T47D (cell line): ENCODE results near the gene MME.
"Not testable (repeated sequence)": the region's sequence is repeated elsewhere in the genome, so short reads cannot be mapped to it uniquely, and the experiment has no call there.

Experiments used
- DNase-seq, 2 experiments: peaks; one replicate each; pipeline versions ENCODE4 v3.0.0 to v3.0.0-alpha.2; 2011 to 2012; ENCODE audit warnings: low read depth in 1 of 2, low spot score in 1 of 2
- JUND ChIP-seq: IDR thresholded peaks from 2 replicates; pipeline ENCODE4 v1.6.1; 2012; ENCODE audit warnings: low read depth
- in situ Hi-C: cut with HindIII; loops from 2 replicates; pipeline ENCODE4 v1.10.0; 2016; ENCODE audit warnings: low sequenced_read_pairs, low pct_unique_long_range_greater_than_20kb

The MME gene

DNA sequence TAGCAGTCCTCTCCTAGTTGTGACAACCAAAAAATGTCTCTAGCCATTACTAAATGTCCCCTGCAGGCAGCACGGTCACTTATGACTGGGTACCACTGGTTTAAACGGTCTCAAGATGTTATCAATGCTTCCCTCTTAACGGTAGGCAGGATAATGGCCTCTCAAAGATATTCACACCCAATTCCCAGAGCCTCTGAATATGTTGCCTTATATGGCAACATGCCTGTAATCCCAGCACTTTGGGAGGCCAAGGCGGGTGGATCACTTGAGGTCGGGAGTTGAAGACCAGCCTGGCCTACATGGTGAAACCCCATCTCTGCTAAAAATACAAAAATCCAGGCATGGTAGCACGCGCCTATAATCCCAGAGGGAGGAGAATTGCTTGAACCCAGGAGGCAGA is 9.4 kb downstream of the MME start:
- no peak for TF ChIP-seq JUND
- in situ Hi-C loops: no loop called here
- no peak for DNase-seq

- TF ChIP-seq JUND: no peak
- in situ Hi-C loops: no loop called here
- DNase-seq: peak in 1 of 2 experiments; percentile 82
Observed at GRCh38 chr3:155093261-155093660, 13.1 kb downstream of the MME start.

DNA sequence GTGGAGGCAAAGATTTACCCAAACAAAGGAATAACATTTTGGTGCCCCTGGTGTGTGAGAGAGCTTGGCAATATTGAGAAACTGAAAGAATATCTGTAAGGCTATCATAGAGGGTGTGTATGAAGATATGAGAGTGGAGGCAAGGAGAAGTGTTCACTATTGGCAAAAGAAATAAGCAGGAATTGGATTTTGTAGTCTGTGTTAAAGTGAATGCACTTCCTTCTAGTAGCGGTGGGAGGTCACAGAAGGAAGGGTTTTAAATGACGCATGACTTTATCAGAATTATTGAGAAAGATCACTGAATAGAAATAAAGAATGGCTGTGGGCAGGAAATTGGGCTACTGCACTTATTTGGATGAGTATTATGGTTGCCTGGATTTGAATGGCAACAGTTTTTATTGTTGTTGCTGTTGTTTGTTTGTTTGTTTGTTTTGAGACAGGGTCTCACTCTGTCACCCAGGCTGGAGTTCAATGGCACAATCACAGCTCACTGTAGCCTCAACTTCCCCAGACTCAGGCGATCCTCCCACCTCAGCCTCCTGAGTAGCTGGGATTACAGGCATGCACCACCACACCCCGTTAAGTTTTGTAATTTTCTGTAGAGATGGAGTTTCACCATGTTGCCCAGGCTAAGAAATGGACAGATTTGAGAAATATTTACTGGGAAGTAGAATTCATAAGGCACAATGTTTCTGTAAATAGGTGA is 16.3 kb downstream of the MME start:
- no peak for DNase-seq
- in situ Hi-C loops: no loop called here
- TF ChIP-seq JUND: no peak

- no peak for DNase-seq
Observed at GRCh38 chr3:155097009-155097349, 16.9 kb downstream of the MME start.

DNA sequence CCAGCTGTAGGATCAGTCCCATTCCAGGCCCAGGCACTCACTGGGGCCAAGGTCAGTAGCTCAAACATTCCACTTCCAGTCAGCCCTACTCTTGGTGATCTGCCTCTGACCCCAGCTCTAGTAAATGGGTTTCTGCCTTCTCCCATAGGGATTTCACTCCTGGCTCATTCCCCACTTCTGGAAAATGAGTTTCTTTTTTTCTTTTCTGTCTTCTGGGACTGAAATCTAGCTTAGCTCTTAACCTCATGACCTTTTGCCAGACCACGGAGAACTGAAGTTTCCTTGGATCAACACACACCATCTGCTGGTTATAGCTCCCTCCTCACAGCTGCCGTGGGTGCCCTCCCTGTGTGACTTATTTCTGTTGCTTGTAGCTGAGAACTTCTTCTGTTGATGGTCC is 21.3 kb downstream of the MME start:
- DNase-seq: no peak
- TF ChIP-seq JUND: no peak
- in situ Hi-C loops: no loop called here

More at GRCh38 chr3:155097009-155097349, 16.9 kb downstream of the MME start:
- TF ChIP-seq JUND: no peak
- in situ Hi-C loops: no loop called here

DNA sequence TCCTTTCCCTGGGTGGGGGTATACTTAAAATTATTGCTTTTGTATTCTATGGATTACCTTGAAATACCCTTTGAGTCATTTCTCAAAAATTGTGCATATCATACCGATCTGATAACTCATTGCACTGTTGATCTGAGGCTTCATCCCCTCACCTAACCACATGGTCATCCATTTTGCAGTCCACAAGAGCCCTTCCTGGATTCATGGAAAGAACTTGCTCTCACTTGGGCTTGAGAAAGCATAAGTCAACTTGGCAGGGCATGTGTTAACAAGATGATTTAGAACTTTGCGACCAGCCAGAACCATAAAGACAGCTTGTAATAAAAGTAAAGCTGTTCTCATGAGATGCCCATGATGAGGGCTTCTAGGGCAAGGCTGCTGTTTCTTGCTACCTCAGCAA is 22.2 kb downstream of the MME start:
- no peak for DNase-seq
- in situ Hi-C loops: no loop called here
- no peak for TF ChIP-seq JUND

GRCh38 chr3:155103686-155104085 is 23.6 kb downstream of the MME start:
- no peak for DNase-seq
- in situ Hi-C loops: no loop called here
- TF ChIP-seq JUND: no peak

GRCh38 chr3:155106119-155106518 is 26.0 kb downstream of the MME start:
- DNase-seq: no peak
- in situ Hi-C loops: no loop called here
- TF ChIP-seq JUND: no peak

- in situ Hi-C loops: no loop called here
- TF ChIP-seq JUND: no peak
- no peak for DNase-seq
Observed at GRCh38 chr3:155110022-155110421, 29.9 kb downstream of the MME start.

DNA sequence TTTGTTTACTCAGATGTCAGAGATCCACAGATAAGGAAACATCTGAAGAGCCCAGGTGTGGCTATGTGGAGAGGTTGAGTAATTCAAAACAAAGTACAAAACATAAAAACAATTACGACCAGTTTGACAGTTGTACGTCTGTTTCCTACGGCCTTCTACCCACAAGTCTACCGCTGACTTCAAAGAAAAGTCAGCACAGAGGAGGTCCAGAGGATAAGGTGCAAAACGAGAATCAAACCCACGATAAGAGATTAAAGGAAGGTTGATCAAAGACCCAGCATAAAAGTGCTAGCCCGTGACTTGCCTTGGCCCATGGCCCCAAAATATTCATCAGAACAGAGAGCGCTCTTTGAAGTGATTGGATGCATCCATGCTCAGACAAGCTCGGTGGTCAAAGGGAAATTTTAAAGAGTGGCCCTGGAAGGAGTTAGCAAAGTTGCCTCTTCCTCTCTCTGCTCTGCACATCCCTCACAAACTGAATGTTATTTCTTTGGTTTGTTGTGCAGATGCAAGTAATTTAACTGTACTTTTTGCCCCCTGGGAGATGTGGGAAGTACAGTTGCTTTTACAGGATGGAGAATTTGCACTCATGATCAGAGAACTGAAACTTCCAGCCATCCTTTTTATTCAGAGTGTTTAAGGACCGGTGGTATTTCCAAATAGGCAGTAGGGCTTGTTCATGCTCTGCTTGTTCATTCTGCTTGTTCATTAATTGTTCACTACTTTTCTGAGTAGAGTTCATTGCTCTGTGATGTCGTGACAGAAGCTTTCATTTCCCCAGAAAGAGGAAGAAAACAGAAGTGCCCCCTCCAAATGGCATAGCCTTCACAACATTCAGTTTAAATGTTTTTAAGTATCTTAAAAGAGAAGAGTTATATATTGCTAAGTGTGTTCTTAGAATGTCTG is 31.1 kb downstream of the MME start:
- in situ Hi-C loops: no loop called here
- DNase-seq: no peak
- TF ChIP-seq JUND: no peak

DNA sequence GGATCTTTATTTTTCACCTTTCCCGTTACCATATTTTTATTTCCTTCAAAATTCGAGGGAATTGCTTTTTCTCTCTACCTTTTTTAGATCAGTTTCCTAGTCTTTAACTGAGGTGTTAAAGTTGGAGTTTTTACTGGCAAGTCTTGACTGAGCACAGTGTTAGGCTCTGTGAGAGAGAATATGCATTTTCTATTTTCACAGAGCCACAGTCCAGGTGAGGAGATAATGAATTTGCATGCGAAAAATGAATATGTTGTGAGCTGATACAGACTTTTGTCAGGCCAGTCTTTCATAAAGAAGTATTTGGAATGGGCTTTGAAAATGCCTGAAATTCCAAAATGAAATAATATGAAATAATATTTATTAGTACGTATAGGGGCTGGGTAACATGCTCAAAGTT is 31.9 kb downstream of the MME start:
- no peak for TF ChIP-seq JUND
- in situ Hi-C loops: no loop called here
- no peak for DNase-seq

DNA sequence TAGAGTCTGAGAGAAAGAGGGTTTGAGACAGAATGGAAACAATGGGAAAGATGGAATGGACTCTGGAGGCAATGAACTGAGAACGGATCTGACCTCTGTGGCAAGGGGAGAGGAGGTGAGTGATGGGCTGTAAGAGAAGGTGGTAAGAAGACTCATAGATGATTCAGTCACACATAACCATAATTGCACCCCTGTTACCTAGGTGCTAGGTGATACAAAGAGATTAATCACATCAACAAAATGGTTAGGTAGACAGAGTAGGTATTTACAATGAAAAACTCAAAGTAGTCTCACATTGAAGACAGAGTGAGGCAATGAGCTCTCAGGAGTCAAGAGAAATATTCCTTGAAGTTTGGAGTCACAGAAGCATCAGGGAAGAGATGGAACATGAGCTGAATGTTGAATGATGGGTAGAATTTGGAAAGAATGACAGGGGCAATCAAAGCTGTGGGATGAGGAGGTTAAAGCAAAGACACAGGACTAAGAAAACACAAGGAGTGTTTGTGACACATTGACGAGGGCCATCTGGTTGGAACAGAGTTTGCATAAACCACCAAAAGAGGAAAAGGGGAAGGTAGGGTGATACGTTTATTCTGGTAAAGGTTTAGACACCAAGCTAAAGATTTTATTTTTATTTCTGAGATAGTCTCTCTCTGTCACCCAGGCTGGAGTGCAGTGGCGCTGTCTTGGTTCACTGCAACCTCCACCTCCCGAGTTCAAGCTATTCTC is 32.7 kb downstream of the MME start:
- DNase-seq: no peak
- in situ Hi-C loops: no loop called here
- no peak for TF ChIP-seq JUND

- DNase-seq, in situ Hi-C loops: not testable (repeated sequence)
Observed at GRCh38 chr3:155124745-155125144, 44.6 kb downstream of the MME start.
